ENCODE data around the gene ARSB. TPM values are rescaled to one million over a fixed set of nuclear protein-coding genes. Genes with fewer than 3 reads are reported as not detected.
A peak's percentile ranks its signal among the peaks of the same experiment; 100 is the strongest.

Gene ARSB
- total RNA-seq, 1 donor from 2014 or later = 23.5 TPM

DNA sequence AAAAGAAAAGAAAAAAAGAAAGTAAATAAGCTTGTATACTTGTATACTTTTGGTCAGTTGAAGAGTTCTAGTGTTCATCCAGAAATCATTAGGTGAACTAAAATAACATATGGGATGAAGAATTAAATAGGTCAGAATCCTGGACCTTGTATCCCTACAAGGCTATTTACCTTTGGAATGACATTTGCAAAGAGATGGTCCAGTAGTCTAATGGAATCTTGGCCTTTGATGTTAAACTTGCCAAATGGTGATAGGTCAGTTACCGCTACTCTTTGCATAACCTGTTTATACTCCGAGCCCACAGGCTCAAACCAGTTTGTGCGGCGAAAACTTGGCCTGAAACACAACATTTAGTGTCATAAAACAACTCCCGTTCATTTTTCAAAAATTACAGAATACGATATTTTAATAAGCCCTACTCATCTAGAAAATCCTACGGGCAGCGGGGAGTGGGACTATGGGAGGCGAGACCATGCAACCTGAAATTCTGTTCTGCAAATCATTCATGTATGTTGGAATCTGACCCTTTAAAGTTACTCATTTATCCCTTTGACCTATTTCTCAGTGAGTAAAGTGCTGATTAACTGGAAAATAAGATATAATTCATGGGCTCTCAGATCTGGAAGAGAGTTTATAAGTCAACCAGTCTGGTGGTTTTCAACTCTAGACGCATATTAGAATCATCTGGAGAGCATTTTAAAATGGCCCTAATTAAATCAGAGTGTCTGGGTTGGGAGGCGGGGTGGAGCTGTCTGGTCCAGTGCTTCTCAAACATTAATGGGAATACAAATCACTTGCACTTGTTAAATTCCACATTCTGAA lies 45.8 kb upstream of the ARSB start:
- TF ChIP-seq, protein P1, sequence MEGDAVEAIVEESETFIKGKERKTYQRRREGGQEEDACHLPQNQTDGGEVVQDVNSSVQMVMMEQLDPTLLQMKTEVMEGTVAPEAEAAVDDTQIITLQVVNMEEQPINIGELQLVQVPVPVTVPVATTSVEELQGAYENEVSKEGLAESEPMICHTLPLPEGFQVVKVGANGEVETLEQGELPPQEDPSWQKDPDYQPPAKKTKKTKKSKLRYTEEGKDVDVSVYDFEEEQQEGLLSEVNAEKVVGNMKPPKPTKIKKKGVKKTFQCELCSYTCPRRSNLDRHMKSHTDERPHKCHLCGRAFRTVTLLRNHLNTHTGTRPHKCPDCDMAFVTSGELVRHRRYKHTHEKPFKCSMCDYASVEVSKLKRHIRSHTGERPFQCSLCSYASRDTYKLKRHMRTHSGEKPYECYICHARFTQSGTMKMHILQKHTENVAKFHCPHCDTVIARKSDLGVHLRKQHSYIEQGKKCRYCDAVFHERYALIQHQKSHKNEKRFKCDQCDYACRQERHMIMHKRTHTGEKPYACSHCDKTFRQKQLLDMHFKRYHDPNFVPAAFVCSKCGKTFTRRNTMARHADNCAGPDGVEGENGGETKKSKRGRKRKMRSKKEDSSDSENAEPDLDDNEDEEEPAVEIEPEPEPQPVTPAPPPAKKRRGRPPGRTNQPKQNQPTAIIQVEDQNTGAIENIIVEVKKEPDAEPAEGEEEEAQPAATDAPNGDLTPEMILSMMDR (IDR thresholded peaks at IDR 0.05; ENCODE audit: partially characterized antibody, unreplicated experiment) = no peak
- Mint-ChIP-seq H3K4me1 (ENCODE audit: low read depth, unreplicated experiment) (peaks cover 6% of the 10 kb centered on the region), H3K27ac (ENCODE audit: unreplicated experiment) (no peak overlapping the region), H3K4me3 (ENCODE audit: unreplicated experiment) (no peak overlapping the region), H3K27me3 (ENCODE audit: unreplicated experiment) (no peaks in the 10 kb centered on the region), H3K9me3 (ENCODE audit: unreplicated experiment) (no peaks in the 10 kb centered on the region), H3K36me3 (ENCODE audit: unreplicated experiment) (no peaks in the 10 kb centered on the region)
- DNase-seq = no peak

DNA sequence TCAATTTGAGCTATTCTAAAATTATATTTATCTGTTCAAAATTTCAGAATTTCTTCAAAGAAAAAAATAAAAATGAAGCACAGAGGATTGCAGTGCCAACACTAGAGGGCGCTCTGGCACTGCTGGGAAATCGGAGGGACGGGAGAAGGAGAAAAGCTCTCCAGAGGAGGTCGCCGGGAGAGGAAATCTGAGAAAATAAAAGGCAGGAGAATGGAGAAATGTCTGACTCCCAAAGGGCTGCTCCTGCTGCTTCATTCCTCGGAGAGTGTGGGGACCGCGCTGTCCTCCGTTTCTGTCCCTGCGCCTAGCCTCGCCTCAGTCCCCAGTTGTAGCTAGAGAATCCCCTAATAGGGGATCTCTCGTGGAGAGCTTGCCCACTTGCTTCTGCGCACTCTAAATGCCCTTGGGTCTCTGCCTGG lies 40.0 kb upstream of the ARSB start:
- TF ChIP-seq, protein P1 (IDR thresholded peaks at IDR 0.05; ENCODE audit: partially characterized antibody, unreplicated experiment) = peak; percentile 97
- peaks cover 3% of the 10 kb centered on the region for H3K27me3 Mint-ChIP-seq (ENCODE audit: unreplicated experiment)
- H3K36me3 Mint-ChIP-seq (ENCODE audit: unreplicated experiment) = no peaks in the 10 kb centered on the region
- H3K4me1 Mint-ChIP-seq (ENCODE audit: low read depth, unreplicated experiment) = peaks cover 59% of the 10 kb centered on the region
- H3K9me3 Mint-ChIP-seq (ENCODE audit: unreplicated experiment) = peaks cover 8% of the 10 kb centered on the region
- peak overlapping the region; percentile 94 for H3K27ac Mint-ChIP-seq (ENCODE audit: unreplicated experiment)
- peak overlapping the region; percentile 81 for H3K4me3 Mint-ChIP-seq (ENCODE audit: unreplicated experiment)
- DNase-seq = peak; percentile 83

DNA sequence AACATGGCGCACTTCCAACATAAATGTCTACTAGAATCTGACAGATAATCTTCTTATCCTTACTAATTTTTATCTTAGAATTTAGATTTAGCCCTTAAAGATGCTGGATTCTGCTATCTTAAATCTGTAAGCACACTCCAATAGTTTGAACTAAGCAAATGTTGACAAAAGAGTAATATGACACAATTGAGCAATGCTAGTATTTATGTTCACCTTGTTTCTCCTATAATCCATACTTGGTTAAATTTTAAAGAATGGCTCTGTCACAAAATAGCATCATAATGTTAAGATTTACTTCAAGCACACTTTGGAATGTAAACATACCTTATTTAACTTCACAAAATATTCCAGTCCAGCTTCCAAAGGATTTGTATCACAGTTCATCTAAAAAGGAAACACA lies 38.8 kb upstream of the ARSB start:
- peak overlapping the region; percentile 98 for H3K27ac Mint-ChIP-seq (ENCODE audit: unreplicated experiment)
- no peaks in the 10 kb centered on the region for H3K36me3 Mint-ChIP-seq (ENCODE audit: unreplicated experiment)
- DNase-seq = no peak
- H3K4me3 Mint-ChIP-seq (ENCODE audit: unreplicated experiment) = peak overlapping the region; percentile 52
- H3K27me3 Mint-ChIP-seq (ENCODE audit: unreplicated experiment) = peaks cover 3% of the 10 kb centered on the region
- H3K9me3 Mint-ChIP-seq (ENCODE audit: unreplicated experiment) = peaks cover 8% of the 10 kb centered on the region
- TF ChIP-seq, protein P1 (IDR thresholded peaks at IDR 0.05; ENCODE audit: partially characterized antibody, unreplicated experiment) = no peak
- peaks cover 59% of the 10 kb centered on the region for H3K4me1 Mint-ChIP-seq (ENCODE audit: low read depth, unreplicated experiment)

DNA sequence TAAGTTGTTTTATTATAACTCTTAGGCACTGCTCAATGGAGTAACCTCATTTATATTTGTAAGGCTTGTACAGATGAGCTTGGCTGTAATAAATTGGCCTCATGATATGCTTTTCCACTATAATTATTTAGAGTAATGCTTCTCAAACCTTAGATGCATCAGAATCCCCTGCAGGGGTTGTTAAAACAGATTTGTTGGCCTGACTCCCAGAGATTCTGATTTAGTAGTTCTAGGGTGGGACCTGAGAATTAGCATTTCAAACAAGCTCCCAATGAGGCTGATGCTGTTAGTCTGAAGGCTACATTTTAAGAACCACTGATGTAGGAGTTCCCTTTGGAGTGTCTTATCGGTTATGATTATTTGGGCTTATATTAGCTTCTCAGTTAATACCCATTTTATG lies 38.2 kb upstream of the ARSB start:
- DNase-seq = no peak
- TF ChIP-seq, protein P1 (IDR thresholded peaks at IDR 0.05; ENCODE audit: partially characterized antibody, unreplicated experiment) = no peak
- Mint-ChIP-seq H3K9me3 (ENCODE audit: unreplicated experiment) (peaks cover 8% of the 10 kb centered on the region), H3K27me3 (ENCODE audit: unreplicated experiment) (peaks cover 3% of the 10 kb centered on the region), H3K4me1 (ENCODE audit: low read depth, unreplicated experiment) (peaks cover 59% of the 10 kb centered on the region), H3K36me3 (ENCODE audit: unreplicated experiment) (no peaks in the 10 kb centered on the region), H3K4me3 (ENCODE audit: unreplicated experiment) (peak overlapping the region; percentile 52), H3K27ac (ENCODE audit: unreplicated experiment) (peak overlapping the region; percentile 98)

DNA sequence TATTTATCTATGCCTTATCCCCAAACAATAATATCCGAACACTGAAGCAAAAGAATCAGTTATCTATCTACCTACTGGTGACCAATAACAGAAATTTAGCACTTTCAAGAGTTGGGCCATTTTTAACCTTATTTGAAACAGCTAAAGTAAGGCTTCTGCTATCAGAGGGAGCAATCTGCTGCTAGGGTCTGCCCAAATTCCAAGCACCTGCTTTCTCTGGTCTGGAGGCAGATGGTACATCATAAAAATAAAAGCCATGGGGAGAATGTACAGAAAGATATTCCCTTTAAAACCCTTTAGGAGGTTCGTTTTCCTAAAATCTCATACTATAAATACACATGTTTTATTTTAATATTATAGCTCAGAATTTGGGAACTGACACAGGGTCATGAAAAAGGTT lies 37.7 kb upstream of the ARSB start:
- Mint-ChIP-seq H3K4me3 (ENCODE audit: unreplicated experiment) (peak overlapping the region; percentile 78), H3K4me1 (ENCODE audit: low read depth, unreplicated experiment) (peaks cover 59% of the 10 kb centered on the region), H3K27me3 (ENCODE audit: unreplicated experiment) (peaks cover 3% of the 10 kb centered on the region), H3K27ac (ENCODE audit: unreplicated experiment) (peak overlapping the region; percentile 98), H3K9me3 (ENCODE audit: unreplicated experiment) (peaks cover 8% of the 10 kb centered on the region), H3K36me3 (ENCODE audit: unreplicated experiment) (no peaks in the 10 kb centered on the region)
- no peak for DNase-seq
- TF ChIP-seq, protein P1 (IDR thresholded peaks at IDR 0.05; ENCODE audit: partially characterized antibody, unreplicated experiment) = no peak
